OCI-LY3 (cell line): ENCODE results near the gene PCDH12.

Experiments
- CTCF ChIP-seq: fragments of 200-600, 300-600 bp; sonication (generic); IDR thresholded peaks from 2 replicates; pipeline ENCODE4 v1.5.1; 2014; ENCODE audit warnings: antibody characterized with exemption, low read length, low read depth
- EZH2phosphoT487 ChIP-seq: fragments of 200-600 bp; shearing (Covaris generic); IDR thresholded peaks from 2 replicates; pipeline ENCODE4 v1.6.1; 2018; ENCODE audit warnings: antibody characterized with exemption, mixed run types, low read depth

- TF ChIP-seq CTCF (no peak), EZH2phosphoT487 (no peak)
Observed at GRCh38 chr5:141948812-141949211, 9.2 kb downstream of the PCDH12 start.
